ENCODE results near the gene ITSN1.

ITSN1 gene

DNA sequence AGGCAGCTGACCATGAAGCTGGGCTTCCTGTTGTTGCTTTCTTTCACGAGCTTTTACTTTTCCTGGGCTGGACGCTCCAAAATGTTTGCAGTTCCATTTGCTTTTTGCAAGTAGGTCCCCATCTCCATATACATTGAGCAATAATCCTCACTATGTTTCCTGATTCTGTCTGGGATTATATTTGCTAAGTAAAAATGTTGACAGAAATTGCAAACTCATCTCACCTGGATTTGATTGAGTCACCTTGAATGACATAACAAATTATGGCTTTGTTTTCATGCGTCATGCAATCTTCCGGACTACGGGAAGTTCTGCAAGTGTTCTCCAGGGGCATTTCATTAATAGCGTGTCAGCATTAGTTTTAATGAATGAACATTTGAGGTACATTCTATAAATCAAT, 254.4 kb downstream of the ITSN1 start:
- TF ChIP-seq FOXP2 (optimal IDR thresholded peaks at IDR 0.05; ENCODE audit: borderline replicate concordance, extremely low read depth, extremely low read length, insufficient read depth), result no peak

DNA sequence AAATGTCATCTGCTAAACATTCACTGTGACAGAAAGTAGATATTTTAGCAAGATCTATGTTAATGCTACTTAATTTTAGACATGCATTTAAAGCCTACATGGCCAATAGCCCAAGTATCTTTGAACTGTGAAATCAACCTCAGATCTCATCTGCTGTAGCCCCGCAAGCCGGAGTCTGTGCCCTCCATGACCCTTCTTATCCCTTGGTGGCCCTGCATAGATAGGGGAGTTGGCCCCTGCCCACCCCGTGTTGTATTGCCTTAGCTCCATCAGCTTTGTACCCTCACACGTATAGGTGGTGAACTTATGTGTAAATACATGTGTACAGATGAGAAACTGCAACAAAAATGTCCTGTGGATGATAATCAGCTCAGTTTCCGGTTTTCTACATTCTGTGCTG, 254.8 kb downstream of the ITSN1 start:
- TF ChIP-seq SIN3A (IDR thresholded peaks at IDR 0.05; ENCODE audit: borderline replicate concordance, insufficient read depth, low read length), result no peak

DNA sequence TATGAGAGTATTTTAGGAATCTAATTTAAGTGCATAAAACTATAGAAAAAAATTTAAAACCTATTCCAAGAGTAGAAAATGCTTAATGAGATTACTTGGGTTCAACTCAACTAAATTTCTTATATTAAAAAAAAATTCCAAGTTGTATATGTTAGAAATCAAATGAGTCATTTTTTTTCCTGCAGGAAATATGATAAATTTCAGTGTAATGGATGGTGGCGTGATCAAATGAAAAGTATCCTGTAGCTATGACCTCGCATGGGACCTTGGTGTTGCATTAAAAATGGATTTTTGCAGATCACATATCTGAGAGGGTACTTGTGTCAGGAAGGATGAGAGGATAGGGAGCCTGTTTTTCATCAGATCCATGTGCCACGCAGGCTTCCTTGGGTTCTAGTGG, 255.4 kb downstream of the ITSN1 start:
- TF ChIP-seq, protein P1, sequence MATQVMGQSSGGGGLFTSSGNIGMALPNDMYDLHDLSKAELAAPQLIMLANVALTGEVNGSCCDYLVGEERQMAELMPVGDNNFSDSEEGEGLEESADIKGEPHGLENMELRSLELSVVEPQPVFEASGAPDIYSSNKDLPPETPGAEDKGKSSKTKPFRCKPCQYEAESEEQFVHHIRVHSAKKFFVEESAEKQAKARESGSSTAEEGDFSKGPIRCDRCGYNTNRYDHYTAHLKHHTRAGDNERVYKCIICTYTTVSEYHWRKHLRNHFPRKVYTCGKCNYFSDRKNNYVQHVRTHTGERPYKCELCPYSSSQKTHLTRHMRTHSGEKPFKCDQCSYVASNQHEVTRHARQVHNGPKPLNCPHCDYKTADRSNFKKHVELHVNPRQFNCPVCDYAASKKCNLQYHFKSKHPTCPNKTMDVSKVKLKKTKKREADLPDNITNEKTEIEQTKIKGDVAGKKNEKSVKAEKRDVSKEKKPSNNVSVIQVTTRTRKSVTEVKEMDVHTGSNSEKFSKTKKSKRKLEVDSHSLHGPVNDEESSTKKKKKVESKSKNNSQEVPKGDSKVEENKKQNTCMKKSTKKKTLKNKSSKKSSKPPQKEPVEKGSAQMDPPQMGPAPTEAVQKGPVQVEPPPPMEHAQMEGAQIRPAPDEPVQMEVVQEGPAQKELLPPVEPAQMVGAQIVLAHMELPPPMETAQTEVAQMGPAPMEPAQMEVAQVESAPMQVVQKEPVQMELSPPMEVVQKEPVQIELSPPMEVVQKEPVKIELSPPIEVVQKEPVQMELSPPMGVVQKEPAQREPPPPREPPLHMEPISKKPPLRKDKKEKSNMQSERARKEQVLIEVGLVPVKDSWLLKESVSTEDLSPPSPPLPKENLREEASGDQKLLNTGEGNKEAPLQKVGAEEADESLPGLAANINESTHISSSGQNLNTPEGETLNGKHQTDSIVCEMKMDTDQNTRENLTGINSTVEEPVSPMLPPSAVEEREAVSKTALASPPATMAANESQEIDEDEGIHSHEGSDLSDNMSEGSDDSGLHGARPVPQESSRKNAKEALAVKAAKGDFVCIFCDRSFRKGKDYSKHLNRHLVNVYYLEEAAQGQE (IDR thresholded peaks at IDR 0.05; ENCODE audit: insufficient read depth in 1 of 2, low read depth in 2 of 2, low read length in 2 of 2), result no peak
- no peak for TF ChIP-seq FOXP2 (optimal IDR thresholded peaks at IDR 0.05; ENCODE audit: borderline replicate concordance, extremely low read depth, extremely low read length, insufficient read depth)
- TF ChIP-seq TAF1 (IDR thresholded peaks at IDR 0.05; ENCODE audit: borderline replicate concordance, insufficient read depth, low read length), result no peak
- no peak for TF ChIP-seq POLR2AphosphoS5 (IDR thresholded peaks at IDR 0.05; ENCODE audit: low read depth, low read length)
- no peak for TF ChIP-seq SIN3A (IDR thresholded peaks at IDR 0.05; ENCODE audit: borderline replicate concordance, insufficient read depth, low read length)

DNA sequence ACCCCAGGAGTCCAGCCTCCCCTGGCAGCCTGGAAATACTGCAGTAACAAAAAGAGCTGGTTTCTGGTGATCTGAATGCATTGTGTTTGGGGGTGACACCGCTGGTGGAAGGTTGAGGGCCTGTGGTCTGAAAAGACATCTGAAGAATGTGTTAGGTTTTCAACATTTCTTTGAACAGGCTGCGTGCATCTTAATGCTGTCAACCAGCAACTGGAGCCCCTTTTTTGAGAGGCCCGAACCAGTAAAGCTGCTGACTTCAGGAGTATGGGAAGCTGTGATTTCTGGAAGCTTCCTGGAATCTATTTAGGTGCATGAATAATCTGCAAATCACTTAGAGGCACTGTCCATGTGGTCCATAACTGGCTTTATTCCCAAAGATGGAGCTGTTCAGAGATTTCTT, 256.3 kb downstream of the ITSN1 start:
- TF ChIP-seq TAF1 (IDR thresholded peaks at IDR 0.05; ENCODE audit: borderline replicate concordance, insufficient read depth, low read length), result no peak
- no peak for TF ChIP-seq POLR2AphosphoS5 (IDR thresholded peaks at IDR 0.05; ENCODE audit: low read depth, low read length)
- TF ChIP-seq FOXP2 (optimal IDR thresholded peaks at IDR 0.05; ENCODE audit: borderline replicate concordance, extremely low read depth, extremely low read length, insufficient read depth), result no peak
- TF ChIP-seq, protein P1 (IDR thresholded peaks at IDR 0.05; ENCODE audit: insufficient read depth in 1 of 2, low read depth in 2 of 2, low read length in 2 of 2), result no peak
- TF ChIP-seq SIN3A (IDR thresholded peaks at IDR 0.05; ENCODE audit: borderline replicate concordance, insufficient read depth, low read length), result no peak

DNA sequence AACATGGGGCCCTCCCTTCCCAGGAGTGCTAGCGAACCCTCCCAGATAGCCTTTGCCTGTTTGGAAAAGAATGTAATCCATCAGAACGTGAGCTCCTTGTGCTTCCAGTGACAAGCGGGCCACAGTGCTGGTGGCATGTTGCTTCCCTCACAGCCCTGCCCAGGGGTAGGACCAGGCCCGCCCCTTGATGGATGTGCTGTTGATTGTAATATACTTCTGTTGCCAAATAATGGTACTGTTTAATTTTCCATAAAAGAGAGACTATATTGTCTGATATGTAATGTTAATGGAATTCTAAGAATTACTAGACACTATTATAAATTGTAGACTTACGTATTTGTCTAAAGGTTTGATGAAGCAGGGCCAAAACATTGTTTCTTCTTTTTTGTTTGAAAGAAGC, 256.9 kb downstream of the ITSN1 start:
- no peak for TF ChIP-seq TAF1 (IDR thresholded peaks at IDR 0.05; ENCODE audit: borderline replicate concordance, insufficient read depth, low read length)
- no peak for TF ChIP-seq POLR2AphosphoS5 (IDR thresholded peaks at IDR 0.05; ENCODE audit: low read depth, low read length)
- TF ChIP-seq, protein P1 (IDR thresholded peaks at IDR 0.05; ENCODE audit: insufficient read depth in 1 of 2, low read depth in 2 of 2, low read length in 2 of 2), result no peak
- no peak for TF ChIP-seq SIN3A (IDR thresholded peaks at IDR 0.05; ENCODE audit: borderline replicate concordance, insufficient read depth, low read length)
- no peak for TF ChIP-seq FOXP2 (optimal IDR thresholded peaks at IDR 0.05; ENCODE audit: borderline replicate concordance, extremely low read depth, extremely low read length, insufficient read depth)

DNA sequence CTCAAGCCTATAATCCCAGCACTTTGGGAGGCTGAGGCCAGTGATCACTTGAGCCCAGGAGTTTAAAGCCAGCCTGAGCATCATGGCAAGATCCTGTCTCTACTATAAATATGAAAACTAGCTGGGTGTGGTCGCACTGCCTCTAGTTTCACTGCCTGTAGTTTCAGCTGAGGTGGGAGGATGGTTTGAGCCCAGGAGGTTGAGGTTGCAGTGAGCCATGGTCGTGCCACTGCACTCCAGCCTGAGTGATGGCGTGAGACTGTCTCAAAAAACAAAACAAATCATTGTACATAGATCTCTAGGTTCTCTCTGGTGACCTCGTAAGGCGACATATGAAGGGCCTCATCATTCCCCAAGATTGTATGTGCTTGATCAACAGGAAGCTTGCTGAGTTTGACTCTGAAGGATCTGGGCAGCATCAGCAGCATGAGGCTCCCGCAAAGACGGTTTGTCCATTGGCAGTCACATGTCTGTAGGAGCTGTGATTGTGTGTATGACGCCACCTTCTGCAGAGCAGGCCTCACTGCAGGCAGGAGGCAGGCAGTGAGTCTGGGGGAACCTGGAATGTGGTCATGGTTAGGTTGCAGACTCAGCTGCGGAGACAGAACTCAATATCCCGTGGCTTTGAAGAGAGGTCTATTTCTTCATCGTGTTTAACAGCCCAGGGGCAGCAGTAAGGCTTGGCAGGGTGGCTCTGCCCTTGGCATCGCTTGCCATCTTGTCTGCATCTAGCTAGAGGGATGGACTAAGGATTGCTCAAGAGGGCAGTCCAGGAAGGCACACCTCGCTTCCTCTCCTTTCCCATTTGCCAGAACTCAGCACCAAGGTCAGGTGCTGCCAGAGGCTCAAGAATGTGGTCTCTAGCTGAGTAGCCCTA, 259.3 kb downstream of the ITSN1 start:
- TF ChIP-seq SIN3A (IDR thresholded peaks at IDR 0.05; ENCODE audit: borderline replicate concordance, insufficient read depth, low read length) (no peak), FOXP2 (optimal IDR thresholded peaks at IDR 0.05; ENCODE audit: borderline replicate concordance, extremely low read depth, extremely low read length, insufficient read depth) (peak; percentile 55), POLR2AphosphoS5 (IDR thresholded peaks at IDR 0.05; ENCODE audit: low read depth, low read length) (peak; percentile 4; the same call in 1 of the 2 replicates)
- TF ChIP-seq, protein P1 (IDR thresholded peaks at IDR 0.05; ENCODE audit: insufficient read depth in 1 of 2, low read depth in 2 of 2, low read length in 2 of 2), result no peak

Measured in PFSK-1 (cell line).